Fibroblast of lung (primary cell): ENCODE results near the gene GNAI2.

ENCODE experiments used
- CTCF ChIP-seq, 2 donors: IDR thresholded peaks in 1 of 2; conservative IDR thresholded peaks in 1 of 2; 1 replicate in 1 of 2; 2 replicates in 1 of 2; pipeline ENCODE4 v1.5.1; 2011 to 2012; ENCODE audit warnings: low read length in 2 of 2, control low read depth in 1 of 2, inconsistent platforms in 1 of 2, low read depth in 1 of 2, mild to moderate bottlenecking in 1 of 2
- EZH2 ChIP-seq: IDR thresholded peaks from 2 replicates; pipeline ENCODE4 v1.5.1; 2012; ENCODE audit warnings: low read length, control low read depth, mild to moderate bottlenecking; ENCODE audit errors: missing control alignments

GRCh38 chr3:50205413-50206276 is 30.4 kb upstream of the GNAI2 start:
- no peak for TF ChIP-seq CTCF (conservative IDR thresholded peaks at IDR 0.05 in 1 of 2, IDR thresholded peaks at IDR 0.05 in 1 of 2; ENCODE audit: low read depth in 1 of 2, low read length in 2 of 2)
- TF ChIP-seq EZH2: peak; percentile 96
